Dermis microvascular lymphatic vessel endothelial cell (primary cell): ENCODE data around the gene TCF12. TPM values are rescaled to one million over a fixed set of nuclear protein-coding genes. Genes with fewer than 3 reads are reported as not detected.
"Not testable (repeated sequence)": the region's sequence is repeated elsewhere in the genome, so short reads cannot be mapped to it uniquely, and the experiment has no call there.

Experiments
- DNase-seq, 2 donors: peaks; one replicate each; pipeline versions ENCODE4 v3.0.0 to v3.0.0-alpha.2; 2010; ENCODE audit warnings: low read depth in 2 of 2
- total RNA-seq: library from RNA; depleted of rRNA; stranded (reverse); fragments of >200 nt; gene quantifications from 2 replicates; pipeline ENCODE4 v1.2.1, GENCODE V29; 2014

The TCF12 gene
- total RNA-seq, 1 donor from 2014 or later, result 56.9 TPM

- no peak for DNase-seq
Observed at GRCh38 chr15:56915888-56916287, 2.6 kb upstream of the TCF12 start.

DNA sequence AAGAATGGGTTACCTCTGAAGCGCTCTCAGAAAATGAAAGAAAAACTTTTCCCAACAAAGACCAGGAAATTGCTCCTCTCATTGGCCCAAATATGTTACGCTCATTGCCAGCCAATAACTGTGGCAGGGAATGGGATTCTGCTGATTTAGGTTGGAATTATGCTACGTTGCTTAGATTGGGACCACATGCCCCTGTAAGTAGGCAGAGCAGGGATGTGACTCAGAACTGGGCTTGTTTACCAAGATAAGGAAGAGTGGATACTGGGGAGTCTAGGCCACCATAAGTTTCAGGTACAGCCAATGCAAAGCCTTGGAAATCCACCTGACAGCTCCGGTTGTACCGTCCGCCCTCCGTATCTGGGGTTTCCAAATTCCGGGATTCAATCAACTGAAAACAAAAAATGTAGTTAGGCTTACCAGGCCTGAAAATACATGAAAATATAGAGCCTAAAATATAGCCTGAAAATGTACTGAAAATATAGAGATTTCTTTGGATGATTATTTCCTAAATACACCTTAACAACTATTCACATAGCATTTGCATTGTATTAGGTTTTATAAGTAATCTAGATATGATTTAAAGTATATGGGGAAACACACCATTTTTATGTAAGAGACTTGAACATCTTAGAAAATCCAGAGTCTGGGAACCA, 1.5 kb upstream of the TCF12 start:
- peak in 1 of 2 donors; percentile 37 for DNase-seq

DNA sequence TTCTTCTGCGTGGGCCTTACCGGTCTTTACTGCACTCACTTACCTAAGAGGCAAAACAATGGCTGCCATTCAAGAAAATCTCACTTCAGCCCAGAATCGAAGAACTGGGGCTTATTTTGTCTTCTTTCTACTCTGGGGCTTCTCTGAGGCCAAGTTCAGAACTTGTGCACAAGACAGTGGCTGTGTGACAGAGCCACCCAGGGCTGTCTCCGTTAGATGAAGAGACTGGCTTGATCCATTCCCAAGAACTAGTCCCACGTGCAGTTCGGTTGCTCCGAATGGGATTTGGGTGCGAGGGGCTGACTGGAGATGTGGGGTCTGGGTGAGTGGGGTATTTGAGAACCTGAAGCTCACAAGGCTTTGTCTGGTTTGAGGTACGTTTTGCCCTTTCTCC, 795 bp upstream of the TCF12 start:
- peak in 1 of 2 donors; percentile 19 for DNase-seq

- DNase-seq, result peak; percentile 53 to 87
Observed at GRCh38 chr15:56919031-56919608, 676 bp downstream of the TCF12 start.

DNA sequence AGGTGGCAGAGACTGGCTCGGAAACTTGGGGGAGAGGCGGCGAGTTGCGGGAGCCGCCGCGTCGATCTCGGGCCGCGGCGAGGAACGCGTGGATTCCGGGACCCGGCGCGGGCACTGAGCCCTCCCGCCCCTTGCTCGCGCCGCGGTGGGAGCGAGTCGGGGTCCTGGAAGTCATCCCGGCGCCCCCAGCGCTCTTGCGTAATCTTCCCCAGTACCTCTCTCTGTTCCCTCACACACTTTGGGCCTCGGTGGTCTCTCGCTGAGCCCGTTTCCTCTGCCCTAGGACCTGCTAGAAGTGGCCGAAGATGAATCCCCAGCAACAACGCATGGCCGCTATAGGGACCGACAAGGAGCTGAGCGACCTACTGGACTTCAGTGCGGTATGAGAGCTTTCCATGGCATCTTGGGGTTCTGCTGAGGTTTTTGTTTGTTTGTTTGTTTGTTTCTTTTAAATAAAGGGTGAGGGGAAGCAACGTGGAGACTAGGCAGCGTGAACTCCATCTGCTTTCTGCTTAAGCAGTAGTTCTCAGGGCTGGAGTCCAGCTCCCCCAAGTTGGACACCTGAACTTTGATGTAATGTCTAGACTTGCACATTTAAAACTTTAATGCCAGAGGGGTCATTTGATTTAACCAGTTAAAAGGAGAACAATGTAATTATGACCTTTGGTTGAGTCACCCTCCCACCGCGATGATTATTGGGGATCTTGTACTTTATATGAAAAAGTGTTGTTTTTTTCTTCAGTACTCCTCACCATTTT, 1.3 kb downstream of the TCF12 start:
- peak in 1 of 2 donors; percentile 65 for DNase-seq

DNA sequence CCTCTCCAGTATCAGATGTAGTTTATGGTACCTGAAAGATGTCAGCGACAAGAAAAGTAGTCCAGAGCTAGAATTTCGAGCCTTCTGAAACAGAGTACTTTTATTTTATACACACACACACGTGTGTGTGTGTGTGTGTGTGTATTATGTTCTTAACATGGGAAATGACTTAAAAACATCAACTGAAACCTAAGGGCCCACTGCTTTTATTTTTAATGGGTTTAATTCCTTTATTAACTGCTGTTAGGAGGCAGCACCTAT, 1.9 kb downstream of the TCF12 start:
- DNase-seq, result no peak

DNA sequence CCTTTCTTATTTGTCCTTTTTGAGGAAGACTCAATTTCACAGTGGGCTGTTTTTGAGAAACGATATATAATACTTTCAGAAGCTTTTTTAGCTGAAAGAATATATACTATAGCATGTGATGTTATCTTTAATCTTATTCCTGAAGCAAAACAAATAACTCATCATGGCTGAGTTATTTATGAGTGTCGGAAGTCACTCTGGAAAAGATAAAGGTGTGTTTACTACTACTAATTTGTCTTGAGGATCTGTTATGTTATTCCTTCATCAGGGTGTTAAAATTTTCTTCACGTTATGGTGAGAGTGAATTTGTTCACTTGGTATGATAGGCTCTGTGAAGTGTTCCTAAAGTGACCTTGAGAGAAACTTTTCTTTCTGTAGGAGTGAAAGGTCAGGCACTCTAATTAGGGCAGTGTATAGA, 4.7 kb downstream of the TCF12 start:
- peak in 1 of 2 donors; percentile 13 for DNase-seq

- DNase-seq, result no peak
Observed at GRCh38 chr15:56927816-56928215, 9.4 kb downstream of the TCF12 start.

DNA sequence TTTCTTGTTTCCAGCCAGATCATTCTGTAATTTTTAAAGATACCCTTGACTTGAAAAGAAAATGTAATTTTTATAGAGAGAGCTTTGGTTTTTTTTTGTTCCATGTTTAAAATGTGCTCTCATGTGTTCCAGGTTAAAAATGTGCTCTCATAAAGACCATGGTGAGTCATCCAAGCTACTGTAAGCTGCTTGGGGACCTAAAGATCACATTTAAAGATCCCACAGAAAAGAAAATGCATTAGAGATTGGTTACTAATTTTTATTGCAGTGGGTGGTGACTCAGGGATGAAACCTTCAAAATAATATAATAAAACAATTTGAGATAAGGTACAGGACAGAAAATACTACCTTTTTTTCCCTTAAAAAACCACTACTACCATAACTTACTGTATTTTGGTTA, 11.0 kb downstream of the TCF12 start:
- DNase-seq, result no peak

DNA sequence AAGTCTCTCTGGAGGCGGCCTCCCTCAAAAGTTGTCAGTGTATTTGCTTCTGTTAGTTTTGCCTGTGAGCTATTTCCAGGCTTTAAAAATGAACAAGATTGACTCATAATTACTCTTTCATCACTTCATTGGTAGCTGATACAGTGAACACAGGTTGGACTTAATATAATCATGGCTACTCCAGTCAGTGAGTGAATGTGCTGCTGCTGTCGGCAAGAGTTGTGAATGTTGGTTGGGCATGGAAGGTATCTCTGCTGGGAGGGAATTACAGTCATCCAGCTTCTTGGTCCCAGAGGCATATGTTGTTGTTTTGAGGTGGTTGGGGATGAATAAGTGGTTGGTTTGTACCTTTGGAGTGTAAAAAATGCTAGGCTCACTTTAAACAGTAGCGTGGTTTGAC, 11.5 kb downstream of the TCF12 start:
- DNase-seq, result no peak

- DNase-seq, result no peak
Observed at GRCh38 chr15:56930669-56931313, 12.3 kb downstream of the TCF12 start.

DNA sequence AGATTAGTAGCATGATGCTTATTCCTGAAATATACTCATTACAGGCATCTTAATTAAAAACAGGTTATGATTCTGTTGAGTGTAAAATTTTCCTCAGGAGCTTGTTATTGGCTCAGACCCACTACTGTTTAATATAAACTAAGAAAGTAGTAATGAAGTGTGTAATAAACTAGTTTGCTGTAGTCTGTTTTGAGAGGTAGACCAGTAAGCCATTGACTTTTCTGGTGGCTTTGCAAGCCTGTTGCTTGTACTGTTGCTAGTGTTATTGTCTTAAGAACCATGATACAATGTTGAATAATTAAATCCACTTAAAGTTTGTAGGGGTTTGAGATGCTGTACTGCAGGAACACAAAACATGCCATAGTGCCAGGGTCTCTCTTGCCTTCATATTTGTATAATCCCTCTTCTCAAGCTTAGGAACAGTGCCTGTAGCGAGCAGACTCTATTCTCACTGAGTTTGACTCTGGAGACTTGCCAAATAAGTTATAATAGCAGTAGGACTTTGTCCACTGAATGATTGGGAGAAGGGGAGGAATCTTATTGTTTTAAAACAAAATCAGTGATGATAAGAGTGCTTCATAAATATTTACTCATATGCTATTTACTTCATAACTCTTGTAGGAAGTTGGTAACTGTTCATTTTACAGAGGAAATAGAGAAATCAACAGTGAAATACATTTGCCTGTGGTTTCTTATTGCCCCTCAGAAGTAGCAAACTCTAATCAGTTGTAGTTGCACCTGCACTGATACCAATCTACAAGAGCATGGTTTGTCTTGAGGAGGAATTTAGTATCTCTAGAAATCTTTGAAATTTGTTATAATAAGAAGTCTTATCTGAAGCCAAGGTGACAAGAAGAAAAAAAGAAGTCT, 13.4 kb downstream of the TCF12 start:
- peak in 1 of 2 donors; percentile 37 for DNase-seq

DNA sequence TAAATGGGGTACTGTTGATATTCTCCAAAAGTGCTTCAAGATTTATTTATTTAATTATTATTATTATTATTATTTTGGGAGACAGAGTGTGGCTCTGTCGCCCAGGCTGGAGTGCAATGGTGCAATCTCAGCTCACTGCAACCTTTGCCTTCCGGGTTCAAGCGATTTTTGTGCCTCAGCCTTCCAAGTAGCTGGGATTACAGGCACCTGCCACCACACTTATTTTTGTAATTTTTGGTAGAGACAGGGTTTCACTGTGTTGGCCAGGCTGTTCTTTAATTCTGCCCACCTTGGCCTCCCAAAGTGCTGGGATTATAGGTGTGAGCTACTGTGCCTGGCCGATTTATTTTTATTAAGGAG, 14.0 kb downstream of the TCF12 start:
- not testable (repeated sequence) for DNase-seq

- no peak for DNase-seq
Observed at GRCh38 chr15:56933410-56933809, 15.0 kb downstream of the TCF12 start.

DNA sequence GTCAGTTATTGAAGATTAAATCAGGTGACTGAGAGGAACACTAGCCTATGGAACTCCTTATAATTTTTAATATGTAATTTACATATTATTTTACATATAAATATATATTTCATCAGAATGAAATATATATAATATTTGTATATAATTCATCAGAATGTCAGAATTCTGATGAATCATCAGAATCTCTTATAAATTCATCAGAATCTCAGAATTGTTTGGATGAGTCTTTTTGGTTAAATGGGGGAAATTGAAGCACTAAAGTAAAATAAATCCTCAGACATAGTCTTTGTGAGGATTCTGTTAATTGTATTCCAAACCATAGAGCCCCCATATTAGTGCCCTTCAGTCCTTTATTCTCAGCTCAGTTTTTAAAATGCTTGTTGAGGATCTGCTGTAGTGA, 15.4 kb downstream of the TCF12 start:
- no peak for DNase-seq

DNA sequence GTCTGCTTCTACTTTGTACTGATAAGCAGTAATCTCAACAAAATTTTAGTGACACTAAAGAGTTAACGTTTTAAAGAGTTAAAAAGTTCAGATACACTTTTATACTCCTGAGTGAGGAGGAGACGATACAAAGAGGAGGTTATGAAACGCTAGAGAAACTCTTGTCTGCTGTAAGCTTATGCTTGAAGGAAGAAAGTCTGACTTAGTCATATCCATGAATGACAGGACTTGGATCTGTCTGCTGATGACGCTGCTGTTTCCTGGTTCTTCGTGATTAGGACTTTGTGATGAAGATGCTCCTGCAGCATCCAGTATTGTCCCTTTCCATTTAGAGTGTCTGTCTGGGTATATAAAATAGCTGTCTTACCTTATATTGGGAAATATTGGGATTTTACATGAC, 15.8 kb downstream of the TCF12 start:
- DNase-seq, result peak in 1 of 2 donors; percentile 56

- no peak for DNase-seq
Observed at GRCh38 chr15:56936929-56937328, 18.5 kb downstream of the TCF12 start.

- no peak for DNase-seq
Observed at GRCh38 chr15:56939257-56939656, 20.8 kb downstream of the TCF12 start.

GRCh38 chr15:56940388-56940787, 21.9 kb downstream of the TCF12 start:
- DNase-seq, result no peak

DNA sequence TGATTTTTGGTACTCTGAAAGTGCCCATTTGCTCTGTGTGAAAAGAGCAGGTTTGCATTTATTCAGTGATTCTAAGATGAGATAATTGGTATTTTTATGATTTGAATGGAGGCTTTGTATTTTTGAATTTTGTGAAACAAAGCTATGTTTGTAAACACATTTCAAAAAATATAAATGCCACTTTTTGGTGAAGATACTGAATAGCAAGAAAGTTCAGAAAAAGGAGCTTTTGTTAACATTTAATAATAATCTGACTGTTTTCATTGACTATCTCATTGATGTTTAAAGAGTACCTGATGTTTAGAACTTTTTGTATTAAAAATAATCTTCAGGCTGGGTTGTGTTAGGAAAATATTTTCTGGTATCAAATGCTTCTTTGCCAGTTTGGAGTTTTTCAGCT, 23.7 kb downstream of the TCF12 start:
- DNase-seq, result no peak

DNA sequence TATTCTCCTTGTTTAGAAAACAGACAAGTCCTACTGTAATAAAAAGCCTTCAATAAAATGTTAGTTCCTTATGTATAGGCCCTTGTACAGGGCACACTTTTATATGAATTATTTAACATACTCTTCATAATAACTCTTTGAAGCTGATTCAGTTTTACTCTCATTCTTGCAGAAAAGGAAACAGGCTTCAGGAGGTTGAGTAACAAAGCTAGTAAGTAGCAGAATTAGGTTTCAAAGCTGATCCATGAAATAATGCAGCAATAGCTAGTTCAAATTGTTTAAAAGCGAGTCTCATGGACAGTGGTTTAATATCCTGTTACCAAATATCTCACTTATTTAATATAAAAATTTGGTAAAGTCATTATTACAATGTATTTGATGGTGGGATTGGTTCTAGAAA, 25.0 kb downstream of the TCF12 start:
- no peak for DNase-seq

- DNase-seq, result no peak
Observed at GRCh38 chr15:56944485-56944884, 26.0 kb downstream of the TCF12 start.
